NK-92 (cell line): ENCODE data around the gene ACAP3.
"Not testable (repeated sequence)": the region's sequence is repeated elsewhere in the genome, so short reads cannot be mapped to it uniquely, and the experiment has no call there.

Experiments
- DNase-seq: peaks from one replicate; lab custom pipeline; 2025; ENCODE audit not compliant: unreplicated experiment; lab: John Stamatoyannopoulos, UW

The ACAP3 gene

DNA sequence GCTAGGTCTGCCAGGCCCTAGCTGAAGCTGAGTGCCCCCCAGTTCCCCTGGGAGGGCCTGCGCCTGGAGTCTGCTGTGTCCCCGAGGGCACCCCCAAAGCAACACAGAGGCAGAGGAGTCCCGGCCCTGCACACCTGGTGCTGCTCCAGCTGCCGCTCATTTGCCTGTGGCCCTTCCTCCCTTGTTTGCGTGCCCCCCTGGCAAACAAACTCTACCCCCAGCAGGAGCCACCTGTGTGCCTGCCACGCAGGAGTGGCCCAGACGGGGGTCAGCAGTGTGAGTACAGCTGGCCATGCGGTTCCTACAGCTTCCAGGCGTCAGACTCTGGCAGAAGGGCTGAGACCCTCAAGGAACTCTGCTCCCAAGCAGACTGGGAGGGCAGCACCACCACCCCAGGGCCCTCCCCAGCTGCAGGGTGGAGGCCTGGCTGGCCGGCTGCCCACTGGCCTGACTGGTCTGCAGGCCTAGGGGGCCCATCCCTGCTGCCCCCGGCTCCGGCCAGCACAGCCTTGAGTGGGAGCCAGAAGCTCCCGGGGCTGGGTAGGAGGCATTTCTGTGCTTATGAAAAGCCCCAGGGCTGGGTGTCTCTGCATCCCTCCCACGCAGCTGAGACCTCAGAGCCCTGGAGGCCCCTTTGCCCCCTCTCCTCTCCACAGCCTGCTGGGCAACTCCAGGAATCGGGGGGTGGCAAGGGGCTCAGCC lies 22.8 kb upstream of the ACAP3 start:
- no peak for DNase-seq

DNA sequence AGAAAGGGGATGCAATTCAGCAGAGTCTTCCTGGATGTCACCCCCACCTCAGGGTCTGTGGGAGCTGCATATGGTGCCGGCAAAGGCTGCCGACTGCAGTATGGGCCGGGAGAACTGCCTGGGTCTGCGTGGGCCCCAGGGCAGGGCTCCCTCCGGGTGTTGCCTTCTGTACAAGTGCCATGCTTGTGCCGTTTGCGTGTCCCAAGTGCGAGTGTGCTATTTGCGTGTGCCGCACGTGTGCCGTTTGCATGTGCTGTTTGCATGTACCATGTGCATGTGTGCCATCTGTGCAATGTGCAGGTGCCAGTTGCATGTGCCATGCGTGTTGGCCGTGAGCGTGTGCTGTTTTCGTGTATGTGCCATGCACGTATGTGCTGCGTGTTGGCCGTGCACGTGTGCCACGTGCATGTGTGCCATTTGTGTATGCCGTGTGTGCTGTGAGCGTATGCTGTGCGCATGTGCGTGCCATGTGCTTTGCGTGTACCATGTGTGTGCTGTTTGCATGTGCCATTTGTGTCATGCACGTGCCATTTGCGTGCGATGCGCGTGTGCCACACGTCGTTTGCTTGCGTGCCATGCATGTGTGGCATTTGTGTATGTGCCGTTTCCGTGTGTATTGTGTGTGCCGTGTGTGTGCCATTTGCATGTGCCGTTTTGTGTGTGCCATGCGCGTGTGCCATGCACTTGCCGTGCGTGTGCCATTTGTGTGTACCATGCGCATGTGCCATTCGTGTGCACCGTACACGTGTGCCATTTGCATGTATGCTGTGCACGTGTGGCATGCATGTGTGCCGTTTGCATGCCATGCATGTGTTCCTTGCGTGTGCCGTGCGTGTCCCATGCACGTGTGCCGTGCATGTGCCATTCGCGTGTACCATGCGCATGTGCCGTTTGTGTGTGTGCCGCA lies 21.8 kb upstream of the ACAP3 start:
- DNase-seq = no peak

DNA sequence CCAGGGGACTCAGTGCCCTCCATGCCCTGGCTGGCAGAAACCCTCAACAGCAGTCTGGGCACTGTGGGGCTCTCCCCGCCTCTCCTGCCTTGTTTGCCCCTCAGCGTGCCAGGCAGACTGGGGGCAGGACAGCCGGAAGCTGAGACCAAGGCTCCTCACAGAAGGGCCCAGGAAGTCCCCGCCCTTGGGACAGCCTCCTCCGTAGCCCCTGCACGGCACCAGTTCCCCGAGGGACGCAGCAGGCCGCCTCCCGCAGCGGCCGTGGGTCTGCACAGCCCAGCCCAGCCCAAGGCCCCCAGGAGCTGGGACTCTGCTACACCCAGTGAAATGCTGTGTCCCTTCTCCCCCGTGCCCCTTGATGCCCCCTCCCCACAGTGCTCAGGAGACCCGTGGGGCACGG lies 20.5 kb upstream of the ACAP3 start:
- DNase-seq = no peak

DNA sequence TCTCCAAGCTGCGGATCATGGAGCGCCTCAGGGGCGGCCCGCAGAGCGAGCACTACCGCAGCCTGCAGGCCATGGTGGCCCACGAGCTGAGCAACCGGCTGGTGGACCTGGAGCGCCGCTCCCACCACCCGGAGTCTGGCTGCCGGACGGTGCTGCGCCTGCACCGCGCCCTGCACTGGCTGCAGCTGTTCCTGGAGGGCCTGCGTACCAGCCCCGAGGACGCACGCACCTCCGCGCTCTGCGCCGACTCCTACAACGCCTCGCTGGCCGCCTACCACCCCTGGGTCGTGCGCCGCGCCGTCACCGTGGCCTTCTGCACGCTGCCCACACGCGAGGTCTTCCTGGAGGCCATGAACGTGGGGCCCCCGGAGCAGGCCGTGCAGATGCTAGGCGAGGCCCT lies 19.6 kb upstream of the ACAP3 start:
- no peak for DNase-seq

DNA sequence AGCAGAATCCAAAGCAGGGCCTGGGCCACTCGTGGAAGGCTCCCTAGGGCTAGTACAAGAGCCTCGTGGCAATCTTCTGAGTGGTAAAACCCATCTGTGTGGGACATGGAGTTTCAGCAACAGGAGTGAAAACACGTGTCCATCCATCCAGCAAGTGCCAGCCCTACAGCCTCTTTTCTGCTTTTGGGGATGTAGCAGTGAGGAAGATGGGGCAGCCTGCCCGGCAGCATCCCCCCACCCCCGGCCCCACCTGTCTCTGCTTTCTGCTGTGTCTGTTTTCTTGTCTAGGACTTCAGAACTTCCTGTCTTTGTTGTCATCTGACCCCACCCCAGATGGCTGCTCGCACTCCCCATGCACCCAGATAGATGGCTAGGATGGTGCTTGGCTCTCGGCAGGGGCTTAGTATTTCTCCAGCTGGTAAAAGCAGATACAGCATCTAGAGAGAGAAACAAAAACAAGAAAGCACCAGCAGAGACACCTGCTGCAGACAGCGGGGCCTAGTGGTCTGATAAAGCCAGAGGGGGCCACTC lies 18.4 kb upstream of the ACAP3 start:
- DNase-seq = no peak

DNA sequence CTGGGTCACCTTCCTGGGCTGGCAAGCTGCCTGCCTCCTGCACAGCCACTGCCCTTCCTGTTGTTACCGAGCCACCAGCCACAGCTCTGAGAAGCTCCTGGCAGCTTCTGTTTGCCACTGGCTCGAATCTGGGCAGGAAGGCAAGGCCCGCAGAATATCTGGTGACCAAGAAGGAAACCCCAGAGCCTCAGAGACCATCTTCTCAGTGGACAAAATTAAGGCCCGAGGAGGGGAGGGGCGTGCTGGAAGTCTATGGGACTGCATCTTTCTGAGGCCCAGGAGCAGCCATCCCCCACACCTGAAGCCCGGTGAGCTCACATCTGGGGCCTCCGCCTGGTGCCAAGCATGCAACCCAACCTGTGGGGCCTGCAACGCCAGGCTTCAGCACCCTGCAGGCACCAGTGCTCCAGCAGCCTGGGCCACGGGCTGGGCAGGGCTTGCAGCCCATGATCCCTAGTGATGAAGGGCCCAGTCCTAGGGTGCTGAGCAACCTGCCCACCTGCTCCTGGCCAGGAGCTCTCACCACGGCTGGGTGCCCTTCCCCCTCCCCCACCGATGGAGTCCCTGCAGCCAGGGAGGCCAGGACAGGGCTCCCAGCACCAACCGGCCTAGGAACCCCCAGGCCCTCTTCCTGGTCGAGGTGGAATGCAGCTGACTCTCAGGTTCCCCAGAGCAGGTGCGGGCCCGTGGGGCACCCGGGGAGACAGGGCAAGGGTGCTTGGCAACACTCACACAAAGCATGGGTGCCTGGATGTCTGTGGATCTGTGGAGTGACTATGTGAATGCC lies 17.8 kb upstream of the ACAP3 start:
- DNase-seq = no peak

DNA sequence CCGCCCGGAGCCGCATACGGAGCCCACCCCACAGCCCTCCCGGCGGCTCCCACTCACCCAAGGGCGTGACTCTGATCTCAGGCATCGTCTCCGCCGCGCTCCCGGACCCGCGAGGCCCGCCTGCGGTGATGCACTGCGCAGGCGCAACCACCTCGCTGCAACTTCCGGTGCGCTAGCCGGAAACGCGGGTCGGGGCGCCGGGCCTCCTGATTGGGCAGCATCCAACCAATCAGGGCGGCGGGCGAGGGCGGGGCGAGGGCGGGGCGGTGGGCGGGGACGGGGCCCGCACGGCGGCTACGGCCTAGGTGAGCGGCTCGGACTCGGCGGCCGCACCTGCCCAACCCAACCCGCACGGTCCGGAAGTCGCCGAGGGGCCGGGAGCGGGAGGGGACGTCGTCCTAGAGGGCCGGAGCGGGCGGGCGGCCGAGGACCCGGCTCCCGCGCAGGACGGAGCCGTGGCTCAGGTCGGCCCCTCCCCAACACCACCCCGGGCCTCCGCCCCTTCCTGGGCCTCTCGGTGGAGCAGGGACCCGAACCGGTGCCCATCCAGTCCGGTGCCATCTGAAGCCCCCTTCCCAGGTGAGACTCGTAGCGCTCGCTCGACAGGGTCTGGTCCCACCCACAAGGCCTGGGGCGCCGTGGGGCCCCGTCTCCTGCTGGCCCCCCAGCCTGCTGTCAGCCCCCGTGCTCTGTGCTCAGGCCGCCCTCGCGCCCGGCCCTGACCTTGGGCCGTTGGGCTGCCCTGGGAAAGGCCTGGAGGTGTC lies 17.0 kb upstream of the ACAP3 start, which contains the start of the genes CPTP and INTS11:
TSS of gene CPTP (plus strand) at position 279 of the 764 bp plus-strand sequence. CDS start 2,109 bp downstream, outside the sequence.
TSS of gene INTS11 (minus strand) at position 137 of the 764 bp plus-strand sequence. CDS start at position 85, 52 bp downstream.
- DNase-seq = peak; percentile 76

DNA sequence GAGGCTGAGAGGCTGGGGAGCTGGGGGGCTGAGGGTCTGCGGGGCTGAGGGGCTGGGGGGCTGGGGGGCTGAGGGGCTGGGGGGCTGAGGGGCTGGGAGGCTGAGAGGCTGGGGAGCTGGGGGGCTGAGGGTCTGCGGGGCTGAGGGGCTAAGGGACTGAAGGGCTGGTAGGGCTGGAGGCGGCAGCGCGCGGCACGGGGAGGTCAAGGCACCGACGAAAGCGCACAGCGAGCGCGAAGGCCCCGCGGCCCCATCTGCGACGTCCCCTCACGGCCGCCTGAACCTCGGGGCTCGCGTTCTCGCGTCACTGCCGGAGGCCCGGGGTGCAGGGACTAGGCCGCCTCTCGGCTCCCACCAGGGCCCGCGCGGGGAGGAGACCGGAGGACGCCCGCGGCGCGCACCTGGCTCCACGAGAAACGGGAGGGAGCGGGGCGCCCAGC lies 16.4 kb upstream of the ACAP3 start:
- DNase-seq = no peak

DNA sequence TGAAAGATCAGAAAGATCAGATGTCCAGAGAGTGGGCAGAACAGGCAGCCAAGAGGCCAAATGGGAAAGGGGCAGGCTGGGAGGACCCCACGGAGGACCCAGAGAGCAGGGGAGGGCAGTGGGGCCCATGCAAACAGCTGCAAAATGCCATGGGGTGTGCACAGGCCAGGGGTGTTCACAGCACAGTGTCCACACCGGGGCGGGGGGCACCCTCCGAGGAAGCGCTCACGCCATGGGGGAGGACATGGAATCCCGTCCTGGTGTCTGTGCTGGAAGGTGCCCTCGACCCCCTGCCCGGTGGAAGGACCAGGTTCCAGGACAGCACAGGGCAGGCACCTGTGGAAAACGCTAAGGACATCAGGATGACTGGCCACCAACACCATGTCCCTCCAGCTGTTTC lies 15.2 kb upstream of the ACAP3 start:
- DNase-seq = no peak

DNA sequence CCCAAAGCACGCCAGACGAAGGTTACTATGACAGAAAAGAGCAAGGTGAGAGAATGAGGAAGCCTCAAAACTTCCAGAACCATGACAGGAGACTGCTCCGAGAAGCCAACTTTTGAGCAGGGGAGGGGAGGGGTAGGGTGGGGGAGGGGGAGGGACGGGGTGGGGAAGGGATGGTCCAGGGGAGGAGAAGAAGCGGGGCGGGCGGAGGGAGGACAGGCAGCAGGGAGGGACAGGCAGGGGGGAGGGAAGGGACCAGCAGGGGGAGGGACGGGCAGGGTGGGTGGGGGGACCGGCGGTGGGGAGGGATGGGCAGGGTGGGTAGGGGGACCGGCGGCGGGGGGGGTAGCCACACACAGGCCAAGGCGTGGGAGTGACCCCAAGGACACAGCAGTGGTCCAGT lies 14.7 kb upstream of the ACAP3 start:
- DNase-seq = no peak

DNA sequence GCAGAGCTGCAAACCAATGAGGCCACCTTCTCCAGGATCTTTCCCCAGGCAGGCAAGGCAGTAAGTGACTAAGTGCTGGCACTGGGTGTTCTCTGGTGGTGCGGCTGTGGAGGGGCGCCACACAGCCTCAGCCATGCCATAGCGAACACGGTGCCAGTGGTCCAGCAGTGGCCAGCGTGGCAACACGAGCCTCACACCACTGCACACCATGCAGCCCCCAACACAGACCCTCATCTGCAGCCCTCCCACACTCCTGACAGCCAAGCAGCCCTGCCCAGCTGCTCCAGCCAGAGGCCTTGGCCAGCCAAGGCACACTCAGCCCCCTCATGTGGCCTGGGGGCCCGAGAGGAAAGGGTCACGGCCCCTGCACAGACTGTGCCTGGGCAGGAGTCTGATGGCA lies 13.7 kb upstream of the ACAP3 start:
- DNase-seq = no peak

DNA sequence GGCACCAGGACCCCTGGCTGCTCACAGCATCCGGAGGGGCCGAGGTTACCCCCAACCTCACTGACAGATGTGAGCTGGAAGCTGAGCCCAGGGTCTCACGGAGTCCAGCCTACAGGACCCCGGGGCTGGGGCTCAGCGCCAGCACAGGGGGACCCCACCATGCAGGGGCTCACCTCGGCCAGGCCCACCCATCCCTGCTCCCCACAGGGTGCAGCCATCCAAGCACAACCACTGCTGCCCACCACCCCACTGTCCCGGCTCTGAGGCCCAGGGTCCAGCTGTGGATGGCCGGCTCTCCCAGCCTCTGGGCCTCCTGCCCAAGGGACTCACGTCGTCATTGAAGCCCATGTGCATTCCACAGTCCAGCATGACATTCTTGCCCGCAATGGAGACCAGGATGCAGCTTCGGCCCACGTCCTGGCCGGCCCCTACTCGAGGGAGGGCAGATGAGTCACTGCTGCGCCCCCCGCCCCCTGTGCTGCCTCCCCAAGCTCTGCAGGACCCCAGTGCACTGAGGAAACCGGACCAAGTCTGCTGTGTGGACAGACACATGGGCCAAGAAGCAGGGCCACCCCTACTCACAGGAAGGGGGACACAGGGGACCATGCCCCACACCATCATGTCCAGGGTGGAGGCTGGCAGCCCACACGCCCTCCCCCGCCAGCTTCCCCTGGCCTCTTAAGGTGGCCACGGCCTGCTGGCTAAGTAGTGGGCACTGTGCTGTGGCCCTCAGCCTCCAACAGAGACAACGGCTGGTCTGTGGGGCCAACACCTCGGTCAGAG lies 13.1 kb upstream of the ACAP3 start:
- DNase-seq = no peak

DNA sequence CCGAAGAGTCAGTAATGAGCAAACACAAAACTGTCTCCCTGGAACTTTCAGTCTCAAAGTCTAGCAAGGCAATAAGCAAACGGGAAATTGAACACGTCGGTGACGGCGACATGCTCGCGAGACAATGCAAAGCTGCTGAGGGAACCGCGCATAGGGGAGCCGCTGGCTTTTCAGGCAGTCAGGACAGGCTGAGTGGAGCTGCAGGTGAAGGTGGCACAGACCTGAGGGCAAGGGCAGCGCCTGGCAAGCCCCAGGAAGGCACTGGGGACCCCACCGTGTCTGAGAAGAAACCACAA lies 11.9 kb upstream of the ACAP3 start:
- no peak for DNase-seq

DNA sequence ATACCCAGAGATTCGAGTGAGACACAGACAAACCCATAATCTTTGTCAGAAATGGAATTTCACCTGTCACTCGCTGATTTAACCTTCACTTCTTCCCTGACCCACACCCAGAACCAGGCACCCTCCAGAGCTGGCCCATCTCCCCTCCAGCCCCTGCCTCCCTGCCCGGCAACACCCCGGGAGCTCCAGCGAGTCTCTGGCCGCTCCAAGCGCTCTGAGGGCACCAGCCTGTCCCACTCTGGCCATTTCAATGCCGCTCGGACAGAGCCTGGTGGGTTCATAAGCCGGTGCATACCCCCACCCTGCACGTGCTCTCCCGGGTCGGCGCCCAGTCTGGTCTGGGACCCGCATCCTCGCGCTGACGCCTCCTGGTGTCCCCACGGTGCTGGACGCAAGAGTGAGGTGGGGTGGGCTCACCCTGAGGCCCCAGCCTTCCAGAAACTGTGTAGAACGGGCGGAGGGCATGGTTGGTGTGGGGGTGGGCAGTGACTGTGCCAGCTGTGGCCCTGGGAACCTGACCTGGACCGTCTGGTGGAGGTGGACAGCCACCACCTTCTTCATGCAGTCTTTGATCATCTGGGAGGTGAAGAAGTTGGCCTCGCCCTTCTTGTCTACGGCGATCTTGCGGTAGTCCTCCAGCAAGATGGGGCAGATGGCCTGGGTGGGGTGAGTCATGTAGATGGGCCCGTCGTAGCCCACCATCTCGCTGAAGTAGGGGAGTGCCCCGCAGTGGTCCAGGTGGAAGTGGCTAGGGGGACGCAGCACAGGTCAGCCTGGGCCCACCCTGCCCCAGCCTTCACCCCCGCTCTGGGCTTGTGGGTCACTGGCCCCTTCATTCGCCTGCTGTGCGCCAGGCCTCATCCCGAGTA lies 11.3 kb upstream of the ACAP3 start:
- no peak for DNase-seq

DNA sequence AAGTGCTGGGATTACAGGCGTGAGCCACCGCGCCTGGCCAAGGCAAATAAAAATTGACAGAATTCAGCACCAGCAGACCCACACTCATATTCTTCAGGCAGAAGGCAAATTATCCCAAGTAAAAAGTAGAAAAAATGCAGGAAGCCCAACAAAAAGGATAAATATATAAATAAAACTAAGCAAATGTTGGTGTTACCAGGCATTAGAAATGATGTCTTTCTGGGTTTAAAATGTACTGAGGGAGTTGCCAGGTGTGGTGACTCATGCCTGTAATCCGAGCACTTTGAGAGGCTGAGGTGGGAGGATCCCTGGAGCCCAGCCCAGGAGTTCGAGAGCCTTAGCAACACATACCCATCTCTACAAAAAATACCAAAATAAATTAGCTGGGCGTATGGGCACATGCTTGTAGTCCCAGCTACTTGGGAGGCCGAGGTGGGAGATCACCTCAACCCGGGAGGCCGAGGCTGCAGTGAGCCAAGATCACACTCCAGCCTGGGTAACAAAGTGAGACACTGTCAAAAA lies 10.5 kb upstream of the ACAP3 start:
- DNase-seq = no peak

DNA sequence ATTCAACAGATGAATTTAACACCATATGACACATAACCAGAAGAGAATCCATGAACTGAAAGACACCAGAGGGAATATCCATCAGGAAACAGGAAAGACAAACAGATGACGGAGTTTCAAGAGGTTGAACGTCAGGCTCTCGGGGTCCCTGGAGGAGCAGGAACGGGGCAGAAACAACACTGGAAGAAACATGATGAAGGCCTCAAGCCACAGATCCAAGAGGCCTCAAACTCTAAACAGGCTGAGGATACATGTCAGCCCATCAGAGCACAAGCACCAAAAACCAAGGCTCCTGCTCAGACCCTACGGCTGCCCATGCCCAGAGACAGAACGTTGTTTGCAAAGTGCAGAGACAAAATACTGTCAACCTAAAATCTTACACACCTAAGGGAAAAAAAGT lies 9.7 kb upstream of the ACAP3 start:
- DNase-seq = no peak

DNA sequence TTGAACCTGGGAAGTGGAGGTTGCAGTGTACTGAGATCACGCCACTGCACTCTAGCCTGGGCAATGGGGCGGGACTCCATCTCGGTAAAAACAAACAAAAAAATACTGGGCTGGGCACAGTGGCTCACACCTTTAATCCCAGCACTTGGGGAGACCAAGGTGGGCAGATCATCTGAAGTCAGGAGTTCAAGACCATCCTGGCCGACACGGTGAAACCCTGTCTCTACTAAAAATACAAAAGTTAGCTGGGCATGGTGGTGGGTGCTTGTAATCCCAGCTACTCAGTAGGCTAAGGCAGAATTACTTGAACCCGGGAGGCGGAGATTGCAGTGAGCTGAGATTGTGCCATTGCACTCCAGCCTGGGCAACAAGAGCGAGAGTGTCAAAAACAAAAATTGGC lies 8.5 kb upstream of the ACAP3 start:
- not testable (repeated sequence) for DNase-seq

DNA sequence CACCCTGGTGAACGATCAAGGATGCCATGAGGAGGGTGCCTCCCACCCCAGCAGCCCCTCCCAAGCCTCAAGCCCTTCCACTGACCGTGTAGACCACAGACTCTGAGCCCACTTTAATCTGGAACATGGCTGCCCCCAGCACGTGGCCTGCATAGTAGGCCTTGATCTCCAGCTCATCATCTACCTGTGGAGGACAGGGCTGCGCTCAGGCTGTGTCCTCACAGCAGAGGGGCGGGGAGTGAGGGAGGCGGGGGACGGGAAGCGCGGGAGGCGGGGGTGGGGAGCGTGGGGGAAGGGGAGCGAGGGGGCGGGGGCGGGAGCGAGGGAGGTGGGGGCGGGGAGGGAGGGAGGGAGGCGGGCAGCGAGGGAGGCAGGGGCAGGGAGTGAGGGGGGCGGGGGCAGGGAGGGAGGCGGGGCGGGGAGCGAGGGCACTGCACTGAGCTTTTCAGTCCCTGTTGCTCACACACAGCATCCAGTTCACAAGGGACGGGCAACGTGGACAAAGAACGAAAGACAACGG lies 7.8 kb upstream of the ACAP3 start:
- no peak for DNase-seq
